DMS53 treated with DMSO at 0.1 percent for 48 hours (cell line): ENCODE measurements around the gene OR10H4.
"Not testable (repeated sequence)": the region's sequence is repeated elsewhere in the genome, so short reads cannot be mapped to it uniquely, and the experiment has no call there.

Experiments
- DNase-seq: peaks from one replicate; lab custom pipeline; 2025; ENCODE audit not compliant: unreplicated experiment; lab: John Stamatoyannopoulos, UW

Gene OR10H4

DNA sequence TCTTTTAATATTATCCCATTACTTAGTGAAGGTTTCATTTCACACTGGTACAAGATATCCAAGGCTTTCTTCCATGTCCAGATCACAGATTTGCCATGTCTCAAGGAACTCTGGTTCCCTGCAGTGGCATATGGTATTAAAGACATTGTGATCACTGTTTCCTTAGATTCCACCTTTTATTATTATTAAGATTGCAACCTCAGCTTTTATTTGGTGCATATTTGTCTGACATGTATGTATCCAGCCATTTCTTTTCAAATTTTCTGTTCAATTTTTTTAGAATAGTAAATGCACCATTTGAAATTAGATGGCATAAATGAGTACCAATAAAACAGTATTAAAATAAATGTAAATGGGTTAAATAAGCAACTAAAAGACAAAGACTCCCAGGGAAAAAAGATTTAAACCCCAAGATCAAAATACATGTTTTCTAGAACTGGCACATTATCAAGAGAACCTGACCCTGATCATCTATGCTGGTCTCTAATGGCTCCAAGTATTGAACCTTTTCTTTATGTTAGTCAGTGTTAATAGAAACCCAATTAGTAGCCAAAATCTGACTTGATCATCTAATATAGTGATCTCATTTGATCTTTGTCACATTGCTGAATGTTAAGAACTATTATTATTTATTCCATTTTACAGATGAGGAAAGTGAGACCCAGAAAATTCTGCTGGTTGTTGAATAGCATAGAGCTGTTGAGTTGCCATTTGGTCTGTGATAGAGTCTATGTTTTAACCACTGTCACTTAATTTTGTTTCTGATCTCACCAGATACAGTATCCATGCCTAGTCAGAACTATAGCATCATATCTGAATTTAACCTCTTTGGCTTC, at the start of gene OR10H4:
TSS of gene OR10H4 (plus strand) at position 786 of the 836 bp plus-strand sequence. CDS start at position 786, 0 bp downstream.
- no peak for DNase-seq

- not testable (repeated sequence) for DNase-seq
Measured at GRCh38 chr19:15899561-15899960, 49.2 kb upstream of the OR10H4 start.

DNA sequence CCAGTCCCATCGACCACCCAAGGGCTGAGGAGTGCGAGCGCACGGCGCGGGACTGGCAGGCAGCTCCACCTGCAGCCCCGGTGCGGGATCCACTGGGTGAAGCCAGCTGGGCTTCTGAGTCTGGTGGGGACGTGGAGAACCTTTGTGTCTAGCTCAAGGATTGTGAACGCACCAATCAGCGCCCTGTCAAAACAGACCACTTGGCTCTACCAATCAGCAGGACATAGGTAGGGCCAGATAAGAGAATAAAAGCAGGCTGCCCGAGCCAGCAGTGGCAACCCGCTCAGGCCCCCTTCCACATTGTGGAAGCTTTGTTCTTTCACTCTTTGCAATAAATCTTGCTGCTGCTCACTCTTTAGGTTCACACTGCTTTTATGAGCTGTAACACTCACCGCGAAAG, 48.8 kb upstream of the OR10H4 start:
- not testable (repeated sequence) for DNase-seq

- no peak for DNase-seq
Measured at GRCh38 chr19:15900504-15900903, 48.3 kb upstream of the OR10H4 start.

DNA sequence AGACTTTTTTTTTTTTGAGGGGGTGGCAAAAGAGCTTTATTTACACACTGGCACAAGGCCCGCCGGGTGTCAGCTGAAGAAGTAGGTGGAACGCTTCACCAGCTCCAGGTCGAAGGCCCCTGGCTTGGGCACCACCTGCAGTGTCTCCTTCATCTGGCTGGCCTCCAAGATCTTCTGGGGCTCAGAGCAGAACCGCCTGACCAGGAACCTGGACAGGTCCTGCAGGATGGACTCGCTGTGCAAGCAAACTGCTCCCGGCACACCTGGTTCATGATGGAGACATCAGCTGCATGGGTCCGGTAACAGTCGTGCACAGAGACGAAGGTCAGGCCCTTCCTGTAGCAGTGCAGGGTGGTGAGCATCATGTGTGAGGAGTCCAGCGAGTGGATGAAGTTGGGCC, 46.6 kb upstream of the OR10H4 start:
- no peak for DNase-seq

- DNase-seq, result not testable (repeated sequence)
Measured at GRCh38 chr19:15902898-15903297, 45.9 kb upstream of the OR10H4 start.

GRCh38 chr19:15905026-15905425, 43.8 kb upstream of the OR10H4 start:
- DNase-seq, result no peak

DNA sequence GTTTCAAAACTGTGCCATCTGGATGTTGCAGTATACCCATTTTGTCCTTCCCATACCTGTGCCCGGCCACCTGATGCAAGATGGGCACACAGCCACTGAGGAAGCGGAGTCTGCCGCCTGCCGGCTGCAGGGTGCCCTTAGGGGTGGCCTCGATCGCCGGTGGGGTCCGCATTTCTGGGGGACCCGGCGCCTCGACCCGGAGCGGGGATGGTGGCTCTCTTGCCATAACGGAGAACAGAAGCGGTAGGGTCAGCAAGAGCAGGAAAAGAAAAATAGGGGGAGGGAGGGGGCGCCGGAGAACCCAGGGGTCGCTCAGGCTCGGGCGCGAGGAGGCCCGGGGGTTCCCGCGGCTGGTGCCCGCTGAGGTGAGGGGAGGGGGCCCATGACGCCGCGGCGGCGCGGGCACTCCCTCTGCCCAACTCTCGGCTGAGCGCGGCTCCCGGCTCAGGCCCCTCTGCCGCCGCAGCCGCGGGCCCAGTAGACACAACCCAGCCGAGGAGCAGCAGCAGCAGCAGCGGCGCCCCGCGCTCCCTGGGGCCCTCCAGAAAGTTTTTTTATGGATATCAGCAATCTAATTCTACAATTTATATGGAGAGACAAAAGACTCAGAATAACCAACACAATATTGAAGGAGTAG, 37.1 kb upstream of the OR10H4 start:
- no peak for DNase-seq

DNA sequence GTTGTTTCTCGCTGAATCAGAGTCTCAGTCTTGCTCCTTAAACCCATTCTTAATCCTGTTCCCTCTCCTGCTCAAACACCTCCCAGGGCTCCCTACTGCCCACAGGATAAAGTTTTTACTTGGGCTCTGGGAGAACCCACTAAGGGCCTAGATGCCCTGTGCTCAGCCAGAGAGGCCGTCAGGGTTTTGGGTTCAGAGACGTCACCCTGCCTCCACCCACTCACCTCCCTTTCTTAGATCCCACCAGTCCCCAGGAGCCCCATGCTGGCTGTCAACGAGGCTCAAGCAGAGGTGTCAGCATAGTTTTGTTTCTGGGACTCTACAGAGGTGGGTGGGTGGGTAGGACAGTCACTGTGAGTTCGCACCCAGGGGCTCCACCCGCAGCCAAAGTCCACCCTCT, 35.4 kb upstream of the OR10H4 start:
- no peak for DNase-seq

- DNase-seq, result no peak
Measured at GRCh38 chr19:15913830-15914229, 35.0 kb upstream of the OR10H4 start.

GRCh38 chr19:15915109-15915508, 33.7 kb upstream of the OR10H4 start:
- no peak for DNase-seq

DNA sequence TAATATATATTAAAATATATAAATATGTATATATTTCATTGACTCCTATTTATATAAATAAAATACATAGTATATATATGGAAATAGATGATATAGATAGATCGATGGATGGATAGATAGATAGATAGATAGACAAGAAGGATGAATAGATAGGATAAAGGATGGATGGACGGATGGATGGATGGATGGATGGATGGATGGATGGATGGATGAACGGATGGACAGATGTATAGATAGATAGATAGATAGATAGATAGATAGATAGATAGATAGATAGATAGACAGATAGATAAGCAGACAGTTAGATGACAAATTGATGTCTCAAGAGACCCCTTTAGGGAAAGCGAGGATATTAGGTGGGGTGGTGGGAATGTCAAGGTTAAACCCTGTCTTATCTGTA, 29.6 kb upstream of the OR10H4 start:
- no peak for DNase-seq

- no peak for DNase-seq
Measured at GRCh38 chr19:15922021-15922420, 26.8 kb upstream of the OR10H4 start.

GRCh38 chr19:15923702-15924101, 25.1 kb upstream of the OR10H4 start:
- DNase-seq, result no peak

- DNase-seq, result no peak
Measured at GRCh38 chr19:15926484-15926883, 22.3 kb upstream of the OR10H4 start.

- no peak for DNase-seq
Measured at GRCh38 chr19:15928321-15928720, 20.5 kb upstream of the OR10H4 start.

- DNase-seq, result not testable (repeated sequence)
Measured at GRCh38 chr19:15933761-15934331, 15.0 kb upstream of the OR10H4 start.

DNA sequence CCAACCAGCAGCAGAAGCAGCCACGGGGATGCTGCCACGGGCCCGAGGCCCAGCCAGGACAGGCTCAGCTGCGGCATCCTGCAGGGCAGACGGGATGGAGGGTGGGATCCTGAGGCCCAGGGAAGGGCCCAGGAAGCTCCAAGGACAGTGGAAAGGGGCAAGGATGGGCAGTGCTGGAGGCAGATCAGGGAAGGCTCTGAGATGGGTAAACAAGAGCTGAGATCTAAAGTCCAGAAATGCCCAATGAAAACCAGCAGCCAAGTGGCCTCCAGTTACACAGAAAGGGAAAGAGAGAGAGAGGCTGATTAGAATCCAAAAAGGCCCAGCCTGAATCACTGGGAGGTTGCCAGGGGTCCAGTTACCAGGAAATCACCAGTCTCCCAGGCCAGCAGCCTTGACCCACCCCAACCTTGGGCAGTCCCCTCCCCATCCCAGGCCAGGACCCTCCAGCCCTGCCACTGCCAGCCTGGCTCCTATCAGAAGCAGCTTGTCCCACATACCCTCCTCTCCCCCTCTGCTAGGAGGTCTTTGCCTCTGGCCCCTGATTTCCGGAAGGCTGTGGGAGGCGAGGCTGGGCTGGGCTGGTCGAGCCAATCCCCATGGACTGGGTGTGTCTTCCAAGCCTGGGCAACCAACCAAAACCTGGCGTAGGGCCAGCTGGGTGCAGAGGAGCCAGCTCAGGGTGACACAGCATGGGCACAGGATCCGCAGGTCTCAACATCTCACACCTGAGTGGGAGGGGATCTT, 14.3 kb upstream of the OR10H4 start, which contains the start of gene CYP4F11:
TSS of gene CYP4F11 (minus strand) at position 198 of the 747 bp plus-strand sequence. CDS start at position 77, 121 bp downstream.
- DNase-seq, result no peak

- no peak for DNase-seq
Measured at GRCh38 chr19:15935167-15935702, 13.6 kb upstream of the OR10H4 start.

- DNase-seq, result no peak
Measured at GRCh38 chr19:15936173-15936572, 12.6 kb upstream of the OR10H4 start.

DNA sequence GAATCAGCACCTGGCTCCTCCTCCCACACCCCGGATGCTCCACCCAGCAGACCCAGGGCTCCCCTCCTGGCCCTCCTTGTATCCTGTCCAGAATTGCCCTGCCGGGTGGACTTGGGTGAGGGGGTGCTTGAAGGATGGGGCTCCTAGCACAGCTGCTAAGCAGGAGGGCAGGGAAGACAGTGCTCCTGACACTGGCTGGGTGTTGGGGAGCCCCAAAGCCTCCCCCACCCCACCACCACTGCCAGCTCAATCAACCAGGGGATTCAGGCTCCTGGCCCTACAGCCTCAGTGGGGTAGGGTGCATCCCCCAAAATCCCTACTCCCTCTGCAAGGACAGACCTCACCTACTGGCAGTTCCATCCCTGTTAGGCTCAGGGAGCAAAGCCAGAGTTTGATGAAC, 11.9 kb upstream of the OR10H4 start:
- no peak for DNase-seq
